Ovary (tissue), 9 donors: Measurements from ENCODE around the gene GPM6B. TPM values are rescaled to one million over a fixed set of nuclear protein-coding genes. Genes with fewer than 3 reads are reported as not detected.

Experiments used
- DNase-seq, 5 donors: peaks; one replicate each; pipeline ENCODE4 v3.0.0-alpha.2; 2019 to 2020
- H3K27ac ChIP-seq, 2 donors: fragments of 200-600 bp; one replicate each; pipeline versions ENCODE4 v1.5.1 to v1.8.0; 2019 to 2022
- H3K27me3 ChIP-seq: fragments of 200-600 bp; one replicate; pipeline ENCODE4 v1.8.0; 2022
- H3K36me3 ChIP-seq: fragments of 200-600 bp; sonication (generic); one replicate; pipeline ENCODE4 v1.5.1; 2019
- H3K4me1 ChIP-seq: one replicate; pipeline ENCODE4 v1.8.1; 2013; ENCODE audit warnings: mild to moderate bottlenecking, moderate library complexity; ENCODE audit not compliant: insufficient read depth
- H3K4me3 ChIP-seq: fragments of 200-600 bp; sonication (generic); one replicate; pipeline ENCODE4 v1.5.1; 2017
- H3K9me3 ChIP-seq, 2 donors: fragments of 200-600 bp in 1 of 2; sonication (generic) in 1 of 2; one replicate each; pipeline versions ENCODE4 v1.5.1 to v1.8.1; 2013 to 2019; ENCODE audit warnings: mild to moderate bottlenecking in 1 of 2, moderate library complexity in 1 of 2
- CTCF ChIP-seq, 3 donors: fragments of 450-650 bp in 2 of 3; fragments of 200-600 bp in 1 of 3; IDR thresholded peaks; one replicate each; pipeline versions ENCODE4 v1.5.1 to v1.8.0; 2016 to 2022; ENCODE audit warnings: antibody characterized with exemption in 3 of 3, mild to moderate bottlenecking in 1 of 3
- EP300 ChIP-seq: sonication (generic); formaldehyde crosslinking; IDR thresholded peaks from one replicate; pipeline ENCODE4 v1.6.1; 2017; ENCODE audit warnings: antibody characterized with exemption
- POLR2A ChIP-seq: fragments of 450-650 bp; IDR thresholded peaks from one replicate; pipeline ENCODE4 v1.6.1; 2017; ENCODE audit warnings: antibody characterized with exemption, mild to moderate bottlenecking, moderate library complexity
- WGBS, 3 donors: extraction: QIAGEN DNeasy Blood & Tissue Kit in 1 of 3; methylation state at CpG; one replicate each; pipeline versions ENCODE4 v1.1.5 to v1.1.7; 2013 to 2017; 5-methylcytosine and 5-hydroxymethylcytosine counted together
- intact Hi-C, 4 donors: fragments of 100-400 bp; cut with DNase I; formaldehyde crosslinking; loops; one replicate each; pipeline versions ENCODE4 v1.11.0 to v1.15.1; 2022 to 2023
- polyA plus RNA-seq, 2 donors: library from polyadenylated mRNA; stranded (reverse); fragments of 200-250 nt in 1 of 2; fragments of 350-450 nt in 1 of 2; fragmentation: Illumina TruSeq in 1 of 2; extraction: RNeasy Lipid Tissue Mini Kit (QIAGEN cat#74804) in 1 of 2; gene quantifications; one replicate each; pipeline ENCODE4 v1.2.3, GENCODE V29; 2013 to 2014
- total RNA-seq, 7 donors: library from RNA; depleted of rRNA in 2 of 7; stranded (reverse); fragments of >200 nt in 2 of 7; fragmentation: NEBNext Ultra II Directional in 3 of 7; extraction: Animal tissue kit (Norgen Biotek cat#: 25700) in 3 of 7; gene quantifications; one replicate each; pipeline versions ENCODE4 v1.1.0 to v1.2.4, GENCODE V29; 2016 to 2023
- donor health status: DM: no; HTN: no; CAD: no; lungs with moderate emphysema.
- donor health status: DM: no; HTN: no; CAD: no.
- donor health status: Bipolar disorder and iron deficiency.
- donor health status: DM: yes; HTN: yes; CAD: no.
- donor health status: DM: no; HTN: no; CAD: no.
- donor health status: DM: yes; HTN: yes; CAD: no.

Gene GPM6B
- total and polyA plus RNA-seq, 9 donors: 1.00 to 9.4 (median 4.2) TPM

GRCh38 chrX:13824746-13825145 is 7.9 kb upstream of the GPM6B start:
- no peak for DNase-seq
- intact Hi-C loops: no loop called here
- H3K27ac ChIP-seq: no peak overlapping the region
- TF ChIP-seq POLR2A (no peak), EP300 (no peak), CTCF (IDR thresholded peaks at IDR 0.05) (no peak)
- H3K27me3 ChIP-seq: no peaks in the 10 kb centered on the region
- H3K36me3 ChIP-seq: no peaks in the 10 kb centered on the region
- 83 to 90% (median 89%) methylated on average over 6 of the region's 6 CpGs for WGBS, 3 donors
- H3K4me1 ChIP-seq: no peaks in the 10 kb centered on the region
- no peak overlapping the region for H3K4me3 ChIP-seq
- H3K9me3 ChIP-seq: no peaks in the 10 kb centered on the region

GRCh38 chrX:13821738-13822137 is 4.8 kb upstream of the GPM6B start:
- no peaks in the 10 kb centered on the region for H3K27me3 ChIP-seq
- intact Hi-C loops: no loop called here
- no peak overlapping the region for H3K4me3 ChIP-seq
- no peaks in the 10 kb centered on the region for H3K4me1 ChIP-seq
- no peak overlapping the region for H3K27ac ChIP-seq
- DNase-seq: no peak
- H3K36me3 ChIP-seq: no peaks in the 10 kb centered on the region
- TF ChIP-seq CTCF (IDR thresholded peaks at IDR 0.05): no peak
- TF ChIP-seq EP300: no peak
- no peak for TF ChIP-seq POLR2A
- 78 to 90% (median 90%) methylated on average over 6 of the region's 6 CpGs for WGBS, 3 donors
- H3K9me3 ChIP-seq: no peaks in the 10 kb centered on the region

GRCh38 chrX:13816176-13816575 is 717 bp downstream of the GPM6B start:
- TF ChIP-seq POLR2A: no peak
- no peak for TF ChIP-seq EP300
- no peak for TF ChIP-seq CTCF (IDR thresholded peaks at IDR 0.05)
- Histone ChIP-seq H3K27ac (no peak overlapping the region), H3K4me1 (no peaks in the 10 kb centered on the region), H3K27me3 (no peaks in the 10 kb centered on the region), H3K4me3 (no peak overlapping the region), H3K36me3 (no peaks in the 10 kb centered on the region), H3K9me3 (no peaks in the 10 kb centered on the region)
- DNase-seq: no peak
- 78 to 81% (median 80%) methylated on average over 6 of the region's 6 CpGs for WGBS, 3 donors
- intact Hi-C loops: no loop called here

- DNase-seq: no peak
- Histone ChIP-seq H3K4me3 (no peak overlapping the region), H3K27ac (no peak overlapping the region), H3K4me1 (no peaks in the 10 kb centered on the region), H3K36me3 (no peaks in the 10 kb centered on the region), H3K9me3 (no peaks in the 10 kb centered on the region), H3K27me3 (no peaks in the 10 kb centered on the region)
- 73 to 87% (median 82%) methylated on average over 7 of the region's 7 CpGs for WGBS, 3 donors
- TF ChIP-seq CTCF (IDR thresholded peaks at IDR 0.05): no peak
- intact Hi-C loops: no loop called here
Measured at GRCh38 chrX:13815664-13816063, 1.2 kb downstream of the GPM6B start.

- Histone ChIP-seq H3K4me1 (no peaks in the 10 kb centered on the region), H3K36me3 (no peaks in the 10 kb centered on the region), H3K4me3 (no peak overlapping the region), H3K9me3 (no peaks in the 10 kb centered on the region), H3K27me3 (no peaks in the 10 kb centered on the region), H3K27ac (no peak overlapping the region)
- no peak for DNase-seq
- no peak for TF ChIP-seq CTCF (IDR thresholded peaks at IDR 0.05)
- TF ChIP-seq EP300: no peak
- TF ChIP-seq POLR2A: no peak
- intact Hi-C loops: no loop called here
Measured at GRCh38 chrX:13808865-13809264, 8.0 kb downstream of the GPM6B start.
